ENCODE measurements around the gene USP37.

USP37 gene

DNA sequence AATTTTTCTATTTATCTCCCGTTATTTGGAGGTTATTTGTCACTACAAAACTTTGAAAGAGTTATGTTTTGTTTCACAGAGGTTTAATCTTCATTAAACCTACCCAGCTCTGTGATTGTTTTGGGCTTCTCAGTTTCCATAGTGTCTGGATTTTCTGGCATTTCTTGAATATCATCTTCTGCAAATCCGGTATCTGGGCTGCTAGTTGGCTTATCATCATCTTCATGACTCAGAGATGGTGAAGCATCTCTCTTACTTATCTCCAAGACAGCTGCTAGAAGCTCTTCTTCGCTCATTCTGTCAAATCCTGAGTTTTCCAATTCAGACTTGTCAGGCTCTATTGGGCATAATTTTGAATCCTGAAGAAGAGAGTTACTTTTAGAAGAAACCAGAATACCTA, 93.6 kb downstream of the USP37 start:
- DNase-seq: no peak

DNA sequence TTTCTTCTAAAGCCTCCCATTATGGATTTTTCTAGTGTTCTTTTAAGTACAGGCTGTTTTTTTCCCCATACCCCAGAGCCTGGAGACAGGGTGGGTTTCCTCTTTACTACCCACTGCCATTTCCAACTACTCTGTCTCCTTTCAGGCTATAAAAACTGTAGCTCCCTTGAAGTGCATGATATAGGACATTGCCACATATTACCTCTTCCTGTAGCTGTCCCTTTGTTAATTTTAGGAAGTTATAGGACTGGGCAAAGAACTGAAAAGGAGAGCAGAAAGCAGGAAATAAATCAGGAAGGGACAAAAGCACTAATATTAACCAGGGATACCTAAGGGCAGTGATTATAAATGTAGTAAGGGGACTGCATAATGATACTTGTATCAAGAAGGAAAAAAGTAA, 95.2 kb downstream of the USP37 start:
- DNase-seq: no peak

- no peak for DNase-seq
Measured at GRCh38 chr2:218471982-218472381, 96.2 kb downstream of the USP37 start.

GRCh38 chr2:218471036-218471435, 97.1 kb downstream of the USP37 start:
- DNase-seq: no peak

GRCh38 chr2:218470448-218470847, 97.7 kb downstream of the USP37 start:
- DNase-seq: no peak

DNA sequence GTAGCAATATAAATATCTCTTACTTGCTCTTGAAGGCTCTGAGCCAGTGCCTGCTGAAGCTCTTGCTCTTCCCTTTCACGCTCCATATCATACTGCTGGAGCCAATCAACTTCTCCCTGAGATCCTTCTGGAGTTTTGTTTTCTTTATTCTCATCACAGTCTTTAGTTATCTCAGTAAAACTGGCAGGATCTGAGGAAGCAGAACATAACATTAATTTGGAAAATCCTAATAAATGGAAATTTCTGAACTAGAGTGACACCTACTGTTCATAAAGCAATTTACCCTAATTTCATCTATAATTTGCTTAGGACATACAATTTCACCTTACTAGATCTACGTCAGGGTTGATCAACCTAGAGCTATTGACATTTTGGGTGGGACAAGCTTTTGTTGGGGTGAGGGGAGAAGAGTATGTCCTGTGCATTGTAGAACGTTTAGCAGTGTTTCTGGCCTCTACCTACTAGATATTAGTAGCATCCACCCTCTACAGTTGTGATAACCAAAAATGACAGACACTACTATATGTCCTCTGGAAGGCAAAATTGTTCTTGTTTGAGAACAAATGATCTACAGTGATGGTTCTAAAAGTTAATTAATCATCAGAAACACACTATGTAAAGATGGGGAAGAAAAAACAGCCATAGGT, 102.0 kb downstream of the USP37 start:
- peak; percentile 55 for DNase-seq

- DNase-seq: no peak
Measured at GRCh38 chr2:218458598-218458997, 109.6 kb downstream of the USP37 start.

DNA sequence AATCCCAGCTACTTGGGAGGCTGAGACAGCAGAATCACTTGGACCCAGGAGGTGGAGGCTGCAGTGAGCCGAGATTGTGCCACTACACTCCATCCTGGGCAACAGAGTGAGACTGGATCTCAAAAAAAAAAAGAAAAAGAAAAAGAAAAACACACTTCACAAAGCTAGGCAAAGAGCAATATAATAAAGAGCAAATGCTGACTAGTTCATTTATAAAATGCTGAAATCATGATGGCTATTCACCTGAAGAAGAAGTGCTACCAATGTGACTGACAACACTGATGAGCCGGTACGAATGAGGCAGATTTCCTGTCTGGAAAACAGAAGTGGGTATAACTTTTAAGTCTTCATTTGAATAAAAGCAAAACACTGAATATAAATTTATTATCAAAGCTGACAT, 111.3 kb downstream of the USP37 start:
- no peak for DNase-seq

- no peak for DNase-seq
Measured at GRCh38 chr2:218452079-218452478, 116.1 kb downstream of the USP37 start.

GRCh38 chr2:218448934-218449333, 119.2 kb downstream of the USP37 start:
- peak; percentile 93 for DNase-seq

GRCh38 chr2:218447072-218447471, 121.1 kb downstream of the USP37 start:
- no peak for DNase-seq

- DNase-seq: no peak
Measured at GRCh38 chr2:218446547-218446946, 121.6 kb downstream of the USP37 start.

- DNase-seq: no peak
Measured at GRCh38 chr2:218445602-218446001, 122.5 kb downstream of the USP37 start.

DNA sequence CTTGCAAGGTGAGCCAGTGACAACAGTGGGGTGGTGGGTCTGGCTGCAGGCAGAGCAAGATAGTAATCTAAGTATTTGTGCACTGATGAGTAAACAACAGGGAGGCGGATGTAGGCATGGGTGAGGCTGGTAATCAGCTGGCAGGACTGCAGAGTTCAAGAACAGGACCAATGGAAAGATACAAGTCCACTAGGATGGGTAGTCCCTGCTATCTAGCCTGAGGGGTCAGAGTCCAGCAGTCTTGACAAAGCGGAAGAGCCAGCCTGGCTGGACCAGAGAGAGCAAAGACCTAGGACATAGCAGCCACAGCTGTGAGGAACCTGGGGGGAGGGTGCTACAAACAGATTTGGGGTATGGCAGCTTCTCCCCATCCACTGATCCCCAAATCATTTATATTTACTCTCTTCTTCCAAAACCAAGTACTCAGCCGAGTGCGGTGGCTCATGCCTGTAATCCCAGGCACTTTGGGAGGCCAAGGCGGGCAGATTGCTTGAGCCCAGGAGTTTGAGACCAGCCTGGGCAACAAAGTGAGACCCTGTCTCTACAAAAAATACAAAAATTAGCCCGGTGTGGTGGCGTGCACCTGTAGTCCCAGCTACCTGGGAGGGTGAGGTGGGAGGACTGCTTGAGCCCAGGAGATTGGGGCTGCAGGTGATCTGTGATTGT, 123.3 kb downstream of the USP37 start:
- peak; percentile 36 for DNase-seq

DNA sequence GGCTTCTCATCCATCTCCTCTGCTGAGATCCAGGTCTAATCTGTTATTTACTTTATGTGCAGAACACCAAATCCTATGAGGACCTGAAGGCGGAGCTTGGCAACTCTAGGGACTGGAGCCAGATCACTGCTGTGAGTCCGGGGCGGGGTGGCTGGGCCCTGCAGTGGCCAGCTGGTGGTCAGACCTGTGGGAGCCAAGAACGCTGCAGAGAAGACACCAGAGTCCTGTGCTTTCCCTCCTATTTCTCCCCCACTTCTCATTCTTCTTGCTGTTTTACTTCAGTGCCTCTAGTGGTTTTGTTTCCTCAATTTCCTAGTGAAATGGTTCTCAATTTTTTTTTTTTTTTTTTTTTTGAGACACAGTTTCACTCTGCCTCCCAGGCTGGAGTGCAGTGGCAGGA, 129.6 kb downstream of the USP37 start:
- DNase-seq: no peak

DNA sequence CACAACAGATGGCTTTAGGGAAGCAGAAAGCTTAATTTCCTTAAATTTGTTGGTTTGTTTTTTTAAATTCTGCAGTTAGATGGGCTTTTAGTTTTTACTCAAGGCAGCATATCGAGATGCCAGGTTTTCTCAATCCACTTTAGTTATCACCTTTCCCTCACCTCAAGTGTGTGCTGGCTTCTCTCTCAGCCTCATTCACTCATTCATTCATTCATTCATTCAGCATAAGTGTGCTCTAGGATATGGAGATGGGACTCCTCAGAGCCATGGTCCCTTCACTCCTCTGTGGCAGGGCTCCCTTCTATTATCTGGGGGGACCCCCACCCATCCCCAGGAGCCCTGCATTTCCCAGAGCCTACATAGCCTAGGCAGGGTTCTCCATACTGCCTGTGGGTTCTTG, 130.2 kb downstream of the USP37 start:
- no peak for DNase-seq

DNA sequence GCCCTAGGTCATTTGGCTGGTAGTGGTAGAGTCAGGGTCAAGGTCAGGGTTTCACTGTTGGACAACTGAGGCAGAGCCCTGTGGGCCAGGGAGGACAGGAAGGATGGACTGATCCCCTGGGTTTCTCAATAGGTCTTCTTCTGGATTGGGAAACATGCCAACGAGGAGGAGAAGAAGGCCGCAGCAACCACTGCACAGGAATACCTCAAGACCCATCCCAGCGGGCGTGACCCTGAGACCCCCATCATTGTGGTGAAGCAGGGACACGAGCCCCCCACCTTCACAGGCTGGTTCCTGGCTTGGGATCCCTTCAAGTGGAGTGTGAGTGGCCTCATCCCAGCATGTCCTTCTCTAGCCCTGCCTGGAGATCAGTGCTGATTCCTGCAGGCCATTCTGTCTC, 131.2 kb downstream of the USP37 start:
- DNase-seq: no peak

- no peak for DNase-seq
Measured at GRCh38 chr2:218435003-218435982, 132.9 kb downstream of the USP37 start.

DNA sequence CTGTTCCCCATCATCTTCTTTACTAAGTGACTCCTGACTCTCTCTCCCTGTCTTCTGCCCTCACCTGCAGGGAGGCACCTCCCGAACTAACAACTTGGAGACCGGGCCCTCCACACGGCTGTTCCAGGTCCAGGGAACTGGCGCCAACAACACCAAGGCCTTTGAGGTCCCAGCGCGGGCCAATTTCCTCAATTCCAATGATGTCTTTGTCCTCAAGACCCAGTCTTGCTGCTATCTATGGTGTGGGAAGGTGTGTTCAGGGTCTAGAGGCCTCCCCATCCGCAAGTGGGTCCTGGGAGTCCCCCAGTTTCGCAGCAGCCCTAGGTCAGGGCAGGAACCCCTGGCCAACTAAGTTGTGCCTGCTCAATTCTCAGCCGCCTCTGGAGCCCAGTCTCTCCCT, 133.7 kb downstream of the USP37 start:
- DNase-seq: no peak

DNA sequence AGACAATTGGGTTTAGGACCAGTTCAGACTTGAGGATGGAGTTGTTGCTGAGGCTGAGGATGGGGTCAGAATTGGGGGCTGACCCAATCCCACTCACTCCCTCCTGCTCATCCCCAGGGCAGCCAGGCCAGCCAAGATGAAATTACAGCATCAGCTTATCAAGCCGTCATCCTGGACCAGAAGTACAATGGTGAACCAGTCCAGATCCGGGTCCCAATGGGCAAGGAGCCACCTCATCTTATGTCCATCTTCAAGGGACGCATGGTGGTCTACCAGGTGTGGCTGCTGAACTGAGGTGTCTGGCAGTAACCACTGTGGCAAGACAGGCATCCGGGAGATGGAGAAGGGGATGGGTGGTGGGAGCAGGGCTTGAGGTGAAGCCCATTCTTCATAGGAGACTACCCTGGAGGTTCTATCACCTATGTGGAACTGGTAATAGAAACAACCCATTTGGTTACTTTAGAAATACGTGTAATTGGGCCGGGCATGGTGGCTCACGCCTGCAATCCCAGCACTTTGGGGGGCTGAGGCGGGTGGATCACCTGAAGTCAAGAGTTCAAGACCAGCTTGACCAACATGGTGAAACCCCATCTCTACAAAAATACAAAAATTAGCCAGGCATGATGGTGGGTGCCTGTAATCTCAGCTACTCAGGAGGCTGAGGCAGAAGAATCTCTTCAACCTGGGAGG, 135.3 kb downstream of the USP37 start:
- DNase-seq: no peak

DNA sequence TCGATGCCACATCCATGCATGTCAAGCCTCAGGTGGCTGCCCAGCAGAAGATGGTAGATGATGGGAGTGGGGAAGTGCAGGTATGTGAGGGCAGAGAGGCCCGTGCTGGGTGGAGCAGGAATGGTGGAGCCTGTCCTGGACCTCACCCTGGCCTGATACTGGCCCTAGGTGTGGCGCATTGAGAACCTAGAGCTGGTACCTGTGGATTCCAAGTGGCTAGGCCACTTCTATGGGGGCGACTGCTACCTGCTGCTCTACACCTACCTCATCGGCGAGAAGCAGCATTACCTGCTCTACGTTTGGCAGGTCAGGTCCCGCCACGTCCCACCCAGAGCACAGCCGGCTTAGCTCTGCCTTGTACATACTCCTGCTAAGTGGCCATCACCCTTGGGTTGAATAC, 136.3 kb downstream of the USP37 start:
- DNase-seq: no peak

DNA sequence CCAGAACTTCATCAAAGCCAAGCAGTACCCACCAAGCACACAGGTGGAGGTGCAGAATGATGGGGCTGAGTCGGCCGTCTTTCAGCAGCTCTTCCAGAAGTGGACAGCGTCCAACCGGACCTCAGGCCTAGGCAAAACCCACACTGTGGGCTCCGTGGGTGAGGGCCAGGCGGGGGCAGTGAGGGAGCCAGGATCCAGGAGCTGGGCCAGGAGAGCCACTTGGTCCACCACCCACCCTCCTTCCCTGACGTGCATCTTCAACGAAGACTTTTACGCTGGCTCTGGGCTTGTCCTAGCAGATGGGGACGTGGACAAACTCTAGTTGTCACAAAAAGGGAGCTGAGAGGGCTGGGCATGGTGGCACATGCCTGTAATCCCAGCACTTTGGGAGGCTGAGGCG, 137.4 kb downstream of the USP37 start:
- DNase-seq: no peak
